Testis (tissue), 2 donors: ENCODE results near the gene RGL4.

Experiments used
- POLR2A ChIP-seq: fragments of 450-650 bp; IDR thresholded peaks from one replicate; pipeline ENCODE4 v1.6.1; 2017; ENCODE audit warnings: antibody characterized with exemption, mild to moderate bottlenecking, moderate library complexity
- TF ChIP-seq, protein P1 (sequence below), 3 experiments: fragments of 450-650 bp in 2 of 3; fragments of 200-600 bp in 1 of 3; sonication (generic) in 1 of 3; IDR thresholded peaks; one replicate each; pipeline ENCODE4 v1.5.1; 2016 to 2019; ENCODE audit warnings: antibody characterized with exemption in 3 of 3, mild to moderate bottlenecking in 2 of 3, moderate library complexity in 1 of 3

DNA sequence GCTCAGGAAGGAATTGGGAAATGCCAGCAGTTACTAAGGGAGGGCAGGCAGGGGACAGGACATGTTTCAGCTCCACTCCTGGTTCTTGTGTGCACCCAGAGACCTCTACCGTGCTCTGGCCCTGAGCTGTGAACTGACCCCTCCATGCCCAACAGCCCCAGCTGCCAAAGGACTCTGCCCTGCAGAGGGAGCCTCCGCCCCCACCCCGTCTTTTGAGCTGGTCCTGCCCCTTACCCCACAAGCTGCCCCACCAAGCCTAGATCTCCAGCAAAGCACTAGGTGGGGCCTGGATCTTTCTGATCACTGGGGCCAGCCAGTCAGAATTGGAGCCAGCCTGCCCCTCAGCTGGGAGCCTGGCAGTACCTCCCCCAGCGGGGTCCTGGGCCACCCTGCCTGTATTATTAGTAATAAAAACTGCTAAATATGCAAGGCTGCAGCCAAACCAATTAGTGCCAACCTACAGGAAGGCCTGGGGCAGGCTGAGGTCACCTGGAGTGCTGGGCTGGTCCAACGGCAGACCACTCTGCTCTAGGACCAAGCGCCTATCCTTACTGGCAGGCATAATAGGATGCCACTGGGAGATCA, 34.8 kb upstream of the RGL4 start:
- TF ChIP-seq, protein P1, sequence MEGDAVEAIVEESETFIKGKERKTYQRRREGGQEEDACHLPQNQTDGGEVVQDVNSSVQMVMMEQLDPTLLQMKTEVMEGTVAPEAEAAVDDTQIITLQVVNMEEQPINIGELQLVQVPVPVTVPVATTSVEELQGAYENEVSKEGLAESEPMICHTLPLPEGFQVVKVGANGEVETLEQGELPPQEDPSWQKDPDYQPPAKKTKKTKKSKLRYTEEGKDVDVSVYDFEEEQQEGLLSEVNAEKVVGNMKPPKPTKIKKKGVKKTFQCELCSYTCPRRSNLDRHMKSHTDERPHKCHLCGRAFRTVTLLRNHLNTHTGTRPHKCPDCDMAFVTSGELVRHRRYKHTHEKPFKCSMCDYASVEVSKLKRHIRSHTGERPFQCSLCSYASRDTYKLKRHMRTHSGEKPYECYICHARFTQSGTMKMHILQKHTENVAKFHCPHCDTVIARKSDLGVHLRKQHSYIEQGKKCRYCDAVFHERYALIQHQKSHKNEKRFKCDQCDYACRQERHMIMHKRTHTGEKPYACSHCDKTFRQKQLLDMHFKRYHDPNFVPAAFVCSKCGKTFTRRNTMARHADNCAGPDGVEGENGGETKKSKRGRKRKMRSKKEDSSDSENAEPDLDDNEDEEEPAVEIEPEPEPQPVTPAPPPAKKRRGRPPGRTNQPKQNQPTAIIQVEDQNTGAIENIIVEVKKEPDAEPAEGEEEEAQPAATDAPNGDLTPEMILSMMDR (IDR thresholded peaks at IDR 0.05) = no peak
- TF ChIP-seq POLR2A = no peak
